Measurements from ENCODE around the gene BRAF.
A peak's percentile ranks its signal among the peaks of the same experiment; 100 is the strongest.

BRAF gene

GRCh38 chr7:140810830-140811556, 113.7 kb downstream of the BRAF start:
- Histone ChIP-seq H3K4me3 (ENCODE audit: insufficient read length, low read depth) (no peak overlapping the region), H3K9ac (ENCODE audit: insufficient read length, low read depth) (no peak overlapping the region), H3K36me3 (ENCODE audit: insufficient read depth, insufficient read length, low read length) (no peaks in the 10 kb centered on the region), H3K27me3 (ENCODE audit: insufficient read depth, insufficient read length) (no peaks in the 10 kb centered on the region), H3K9me3 (ENCODE audit: insufficient read depth, low read length) (no peaks in the 10 kb centered on the region), H3K4me1 (ENCODE audit: insufficient read depth, insufficient read length) (no peaks in the 10 kb centered on the region)
- TF ChIP-seq SUZ12 (IDR thresholded peaks at IDR 0.05; ENCODE audit: extremely low read depth, insufficient read depth, insufficient read length) (no peak), YY1 (IDR thresholded peaks at IDR 0.05; ENCODE audit: insufficient read depth, insufficient read length) (no peak), ZNF274 (IDR thresholded peaks at IDR 0.05; ENCODE audit: low read depth, low read length) (no peak)
- DNase-seq (ENCODE audit: low read depth, low spot score), result peak; percentile 60

DNA sequence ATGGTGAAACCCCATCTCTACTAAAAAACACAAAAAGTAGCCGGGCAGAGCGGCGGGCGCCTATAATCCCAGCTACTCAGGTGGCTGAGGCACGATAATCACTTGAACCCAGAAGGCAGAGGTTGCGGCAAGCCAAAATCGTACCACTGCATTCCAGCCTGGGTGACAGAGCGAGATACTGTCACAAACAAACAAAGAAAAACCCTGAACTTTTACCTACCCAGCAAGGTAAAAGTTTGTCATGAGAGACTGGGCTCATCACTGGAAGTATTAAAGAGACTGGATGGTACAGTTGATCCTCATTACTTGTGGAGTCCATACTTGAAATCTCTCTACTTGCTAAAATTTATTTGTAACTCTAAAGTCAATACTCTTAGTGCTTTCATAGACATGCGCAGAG, 114.3 kb downstream of the BRAF start:
- H3K27me3 ChIP-seq (ENCODE audit: insufficient read depth, insufficient read length), result no peaks in the 10 kb centered on the region
- no peaks in the 10 kb centered on the region for H3K36me3 ChIP-seq (ENCODE audit: insufficient read depth, insufficient read length, low read length)
- no peak for DNase-seq (ENCODE audit: low read depth, low spot score)
- TF ChIP-seq SUZ12 (IDR thresholded peaks at IDR 0.05; ENCODE audit: extremely low read depth, insufficient read depth, insufficient read length) (no peak), YY1 (IDR thresholded peaks at IDR 0.05; ENCODE audit: insufficient read depth, insufficient read length) (no peak), ZNF274 (IDR thresholded peaks at IDR 0.05; ENCODE audit: low read depth, low read length) (no peak)
- no peaks in the 10 kb centered on the region for H3K9me3 ChIP-seq (ENCODE audit: insufficient read depth, low read length)
- H3K4me1 ChIP-seq (ENCODE audit: insufficient read depth, insufficient read length), result no peaks in the 10 kb centered on the region
- H3K9ac ChIP-seq (ENCODE audit: insufficient read length, low read depth), result no peak overlapping the region
- H3K4me3 ChIP-seq (ENCODE audit: insufficient read length, low read depth), result no peak overlapping the region

GRCh38 chr7:140778975-140779374, 145.8 kb downstream of the BRAF start:
- no peak overlapping the region for H3K9ac ChIP-seq (ENCODE audit: insufficient read length, low read depth)
- no peak for DNase-seq (ENCODE audit: low read depth, low spot score)
- no peaks in the 10 kb centered on the region for H3K27me3 ChIP-seq (ENCODE audit: insufficient read depth, insufficient read length)
- TF ChIP-seq YY1 (IDR thresholded peaks at IDR 0.05; ENCODE audit: insufficient read depth, insufficient read length) (no peak), ZNF274 (IDR thresholded peaks at IDR 0.05; ENCODE audit: low read depth, low read length) (no peak), SUZ12 (IDR thresholded peaks at IDR 0.05; ENCODE audit: extremely low read depth, insufficient read depth, insufficient read length) (no peak)
- H3K9me3 ChIP-seq (ENCODE audit: insufficient read depth, low read length), result no peaks in the 10 kb centered on the region
- no peaks in the 10 kb centered on the region for H3K4me1 ChIP-seq (ENCODE audit: insufficient read depth, insufficient read length)
- H3K4me3 ChIP-seq (ENCODE audit: insufficient read length, low read depth), result no peak overlapping the region
- peaks cover 22% of the 10 kb centered on the region for H3K36me3 ChIP-seq (ENCODE audit: insufficient read depth, insufficient read length, low read length)

DNA sequence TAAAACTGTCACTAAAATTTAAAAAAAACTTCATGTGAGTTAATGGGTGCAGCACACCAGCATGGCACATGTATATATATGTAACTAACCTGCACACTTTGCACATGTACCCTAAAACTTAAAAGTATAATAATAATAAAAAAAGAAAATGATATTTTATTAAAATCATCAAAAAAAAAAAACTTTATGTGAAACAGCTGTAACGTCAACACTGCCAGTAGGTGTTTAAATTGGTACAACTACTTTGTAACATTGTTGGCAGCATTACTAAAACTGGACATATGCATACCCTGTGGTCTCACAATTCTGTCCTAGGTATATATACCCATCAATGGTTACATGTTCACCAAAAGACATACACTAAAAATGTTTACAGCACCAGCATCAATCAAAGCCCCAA, 146.2 kb downstream of the BRAF start:
- no peaks in the 10 kb centered on the region for H3K27me3 ChIP-seq (ENCODE audit: insufficient read depth, insufficient read length)
- no peaks in the 10 kb centered on the region for H3K4me1 ChIP-seq (ENCODE audit: insufficient read depth, insufficient read length)
- DNase-seq (ENCODE audit: low read depth, low spot score), result no peak
- H3K9ac ChIP-seq (ENCODE audit: insufficient read length, low read depth), result no peak overlapping the region
- TF ChIP-seq SUZ12 (IDR thresholded peaks at IDR 0.05; ENCODE audit: extremely low read depth, insufficient read depth, insufficient read length), result no peak
- TF ChIP-seq ZNF274 (IDR thresholded peaks at IDR 0.05; ENCODE audit: low read depth, low read length), result no peak
- no peak for TF ChIP-seq YY1 (IDR thresholded peaks at IDR 0.05; ENCODE audit: insufficient read depth, insufficient read length)
- H3K4me3 ChIP-seq (ENCODE audit: insufficient read length, low read depth), result no peak overlapping the region
- H3K9me3 ChIP-seq (ENCODE audit: insufficient read depth, low read length), result no peaks in the 10 kb centered on the region
- peaks cover 22% of the 10 kb centered on the region for H3K36me3 ChIP-seq (ENCODE audit: insufficient read depth, insufficient read length, low read length)

GRCh38 chr7:140774371-140774770, 150.4 kb downstream of the BRAF start:
- DNase-seq (ENCODE audit: low read depth, low spot score), result no peak
- peaks cover 13% of the 10 kb centered on the region for H3K36me3 ChIP-seq (ENCODE audit: insufficient read depth, insufficient read length, low read length)
- no peaks in the 10 kb centered on the region for H3K9me3 ChIP-seq (ENCODE audit: insufficient read depth, low read length)
- TF ChIP-seq ZNF274 (IDR thresholded peaks at IDR 0.05; ENCODE audit: low read depth, low read length) (no peak), SUZ12 (IDR thresholded peaks at IDR 0.05; ENCODE audit: extremely low read depth, insufficient read depth, insufficient read length) (no peak), YY1 (IDR thresholded peaks at IDR 0.05; ENCODE audit: insufficient read depth, insufficient read length) (no peak)
- no peaks in the 10 kb centered on the region for H3K27me3 ChIP-seq (ENCODE audit: insufficient read depth, insufficient read length)
- no peak overlapping the region for H3K4me3 ChIP-seq (ENCODE audit: insufficient read length, low read depth)
- no peaks in the 10 kb centered on the region for H3K4me1 ChIP-seq (ENCODE audit: insufficient read depth, insufficient read length)
- no peak overlapping the region for H3K9ac ChIP-seq (ENCODE audit: insufficient read length, low read depth)

GRCh38 chr7:140773104-140773503, 151.6 kb downstream of the BRAF start:
- peaks cover 8% of the 10 kb centered on the region for H3K36me3 ChIP-seq (ENCODE audit: insufficient read depth, insufficient read length, low read length)
- TF ChIP-seq YY1 (IDR thresholded peaks at IDR 0.05; ENCODE audit: insufficient read depth, insufficient read length), result no peak
- no peak for TF ChIP-seq ZNF274 (IDR thresholded peaks at IDR 0.05; ENCODE audit: low read depth, low read length)
- TF ChIP-seq SUZ12 (IDR thresholded peaks at IDR 0.05; ENCODE audit: extremely low read depth, insufficient read depth, insufficient read length), result no peak
- DNase-seq (ENCODE audit: low read depth, low spot score), result no peak
- no peak overlapping the region for H3K4me3 ChIP-seq (ENCODE audit: insufficient read length, low read depth)
- no peaks in the 10 kb centered on the region for H3K27me3 ChIP-seq (ENCODE audit: insufficient read depth, insufficient read length)
- H3K4me1 ChIP-seq (ENCODE audit: insufficient read depth, insufficient read length), result no peaks in the 10 kb centered on the region
- H3K9ac ChIP-seq (ENCODE audit: insufficient read length, low read depth), result no peak overlapping the region
- H3K9me3 ChIP-seq (ENCODE audit: insufficient read depth, low read length), result no peaks in the 10 kb centered on the region

DNA sequence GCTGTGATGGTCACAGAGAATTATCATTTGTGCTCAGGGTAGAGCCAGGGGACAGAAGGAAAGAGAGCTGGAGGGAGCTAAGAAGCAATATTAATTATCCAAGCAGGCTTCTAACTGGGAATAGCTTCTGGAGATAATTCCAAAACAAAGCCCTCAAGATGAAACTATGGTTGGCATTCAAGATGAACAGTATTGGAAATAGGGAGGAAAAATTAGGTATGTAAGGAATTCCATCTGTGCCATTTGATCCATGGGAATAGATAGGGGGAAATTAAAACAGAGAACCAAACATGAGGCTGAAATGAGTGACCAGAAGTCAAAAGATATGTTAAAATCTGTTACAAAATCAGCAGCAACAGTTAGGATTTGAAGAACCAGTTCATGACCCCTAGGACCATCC, 152.9 kb downstream of the BRAF start:
- DNase-seq (ENCODE audit: low read depth, low spot score), result no peak
- Histone ChIP-seq H3K36me3 (ENCODE audit: insufficient read depth, insufficient read length, low read length) (peaks cover 9% of the 10 kb centered on the region), H3K4me1 (ENCODE audit: insufficient read depth, insufficient read length) (no peaks in the 10 kb centered on the region), H3K9ac (ENCODE audit: insufficient read length, low read depth) (no peak overlapping the region), H3K9me3 (ENCODE audit: insufficient read depth, low read length) (no peaks in the 10 kb centered on the region), H3K27me3 (ENCODE audit: insufficient read depth, insufficient read length) (no peaks in the 10 kb centered on the region), H3K4me3 (ENCODE audit: insufficient read length, low read depth) (no peak overlapping the region)
- no peak for TF ChIP-seq SUZ12 (IDR thresholded peaks at IDR 0.05; ENCODE audit: extremely low read depth, insufficient read depth, insufficient read length)
- TF ChIP-seq ZNF274 (IDR thresholded peaks at IDR 0.05; ENCODE audit: low read depth, low read length), result no peak
- no peak for TF ChIP-seq YY1 (IDR thresholded peaks at IDR 0.05; ENCODE audit: insufficient read depth, insufficient read length)
